RWPE1 (cell line): Measurements from ENCODE around the gene CARD9.

Experiments
- CTCF ChIA-PET: fragments of 350-600 bp; sonication (Branson Sonifier 250); formaldehyde crosslinking; extraction: SDS; loops from one replicate; lab custom pipeline; 2021; lab: Yijun Ruan, JAX
- POLR2A ChIA-PET: fragments of 400-600 bp; formaldehyde crosslinking; extraction: SDS; loops from one replicate; lab custom pipeline; 2020; ENCODE audit warnings: antibody characterized with exemption; ENCODE audit not compliant: low non-redundant PET; lab: Yijun Ruan, JAX
- DNase-seq: peaks from one replicate; pipeline ENCODE4 v3.0.0; 2012; ENCODE audit warnings: low spot score
- H3K27ac ChIP-seq: fragments of 450-650 bp; 2 replicates; pipeline ENCODE4 v1.5.1; 2017
- TF ChIP-seq, protein P1 (sequence below): fragments of 450-650 bp; conservative IDR thresholded peaks from 2 replicates; pipeline ENCODE4 v1.5.1; 2017; ENCODE audit warnings: low read depth, mild to moderate bottlenecking

CARD9 gene

DNA sequence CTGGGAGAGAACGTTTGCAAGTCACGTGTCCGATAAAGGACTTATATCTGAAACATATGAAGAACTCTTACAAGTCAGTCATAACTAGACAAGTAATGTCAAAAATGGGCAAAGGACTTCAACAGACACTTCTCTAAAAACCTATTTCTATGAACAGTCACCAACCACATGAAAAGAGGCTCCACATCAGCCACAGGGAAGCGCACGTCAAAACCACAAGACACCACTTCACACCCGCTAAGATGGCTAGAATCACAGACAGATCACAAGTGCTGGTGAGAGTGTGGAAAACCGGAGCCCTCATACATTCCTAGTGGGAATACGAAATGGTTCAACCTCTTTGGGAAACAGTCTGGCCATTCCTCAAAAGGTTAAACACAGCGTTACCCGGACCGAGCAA, 11.5 kb upstream of the CARD9 start:
- ChIA-PET POLR2A (no interaction called here), CTCF (interaction anchor here (0.6 to 0.9 kb wide), 2 partner anchors 21 to 221 kb away, joined by 3 to 5 read pairs; no protein-coding TSS in a partner anchor)
- H3K27ac ChIP-seq = no peak overlapping the region
- TF ChIP-seq, protein P1, sequence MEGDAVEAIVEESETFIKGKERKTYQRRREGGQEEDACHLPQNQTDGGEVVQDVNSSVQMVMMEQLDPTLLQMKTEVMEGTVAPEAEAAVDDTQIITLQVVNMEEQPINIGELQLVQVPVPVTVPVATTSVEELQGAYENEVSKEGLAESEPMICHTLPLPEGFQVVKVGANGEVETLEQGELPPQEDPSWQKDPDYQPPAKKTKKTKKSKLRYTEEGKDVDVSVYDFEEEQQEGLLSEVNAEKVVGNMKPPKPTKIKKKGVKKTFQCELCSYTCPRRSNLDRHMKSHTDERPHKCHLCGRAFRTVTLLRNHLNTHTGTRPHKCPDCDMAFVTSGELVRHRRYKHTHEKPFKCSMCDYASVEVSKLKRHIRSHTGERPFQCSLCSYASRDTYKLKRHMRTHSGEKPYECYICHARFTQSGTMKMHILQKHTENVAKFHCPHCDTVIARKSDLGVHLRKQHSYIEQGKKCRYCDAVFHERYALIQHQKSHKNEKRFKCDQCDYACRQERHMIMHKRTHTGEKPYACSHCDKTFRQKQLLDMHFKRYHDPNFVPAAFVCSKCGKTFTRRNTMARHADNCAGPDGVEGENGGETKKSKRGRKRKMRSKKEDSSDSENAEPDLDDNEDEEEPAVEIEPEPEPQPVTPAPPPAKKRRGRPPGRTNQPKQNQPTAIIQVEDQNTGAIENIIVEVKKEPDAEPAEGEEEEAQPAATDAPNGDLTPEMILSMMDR = no peak
- DNase-seq = no peak

GRCh38 chr9:136383436-136383835, 10.0 kb upstream of the CARD9 start:
- H3K27ac ChIP-seq = no peak overlapping the region
- TF ChIP-seq, protein P1 = no peak
- POLR2A ChIA-PET = no interaction called here
- no peak for DNase-seq
- CTCF ChIA-PET = interaction anchor here (0.6 to 1.5 kb wide), 2 partner anchors 18 to 1243 kb away, joined by 3 to 4 read pairs; no protein-coding TSS in a partner anchor

- ChIA-PET CTCF (interaction anchor here (0.5 to 1.4 kb wide), 3 partner anchors 21 to 212 kb away, joined by 3 to 4 read pairs (median 3); no protein-coding TSS in a partner anchor), POLR2A (interaction anchor here (0.8 kb wide), 1 partner anchor 12 kb away, joined by 3 read pairs; no protein-coding TSS in a partner anchor)
- no peak for DNase-seq
- TF ChIP-seq, protein P1 = no peak
- H3K27ac ChIP-seq = peak overlapping the region; percentile 21; the same call in 1 of the 2 replicates
These were observed 8.6 kb upstream of the CARD9 start for GRCh38 chr9:136381966-136382513.

GRCh38 chr9:136381311-136381710, 7.8 kb upstream of the CARD9 start:
- no peak for DNase-seq
- H3K27ac ChIP-seq = peak overlapping the region; percentile 21
- CTCF ChIA-PET = interaction anchor here (0.7 to 1.4 kb wide), 4 partner anchors 9 to 211 kb away, joined by 3 to 4 read pairs (median 4); no protein-coding TSS in a partner anchor
- TF ChIP-seq, protein P1 = no peak
- POLR2A ChIA-PET = no interaction called here

DNA sequence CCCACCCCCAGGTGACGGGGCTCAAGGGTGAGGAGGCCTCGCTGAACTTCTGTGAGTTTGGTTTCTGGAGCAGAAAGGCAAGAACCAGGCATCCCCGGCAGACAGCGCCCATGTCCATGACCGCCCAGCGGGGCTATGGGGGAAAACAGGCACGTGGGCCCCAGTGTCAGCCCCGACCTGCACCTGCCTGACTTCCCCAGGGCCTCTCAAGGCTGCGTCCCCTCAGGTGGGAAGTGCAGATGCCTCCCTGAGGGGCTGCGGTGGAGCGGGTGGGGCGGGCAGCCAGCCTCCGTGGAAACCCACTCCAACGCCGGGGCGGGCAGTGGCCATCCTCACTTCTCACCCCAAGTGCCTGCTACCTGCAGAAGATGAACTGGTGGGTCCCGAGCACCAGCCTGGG, 6.9 kb upstream of the CARD9 start:
- ChIA-PET POLR2A (no interaction called here), CTCF (interaction anchor here (0.9 to 1.4 kb wide), 3 partner anchors 8 to 67 kb away, joined by 3 to 4 read pairs (median 4); no protein-coding TSS in a partner anchor)
- DNase-seq = no peak
- TF ChIP-seq, protein P1 = no peak
- peak overlapping the region; percentile 21 for H3K27ac ChIP-seq

DNA sequence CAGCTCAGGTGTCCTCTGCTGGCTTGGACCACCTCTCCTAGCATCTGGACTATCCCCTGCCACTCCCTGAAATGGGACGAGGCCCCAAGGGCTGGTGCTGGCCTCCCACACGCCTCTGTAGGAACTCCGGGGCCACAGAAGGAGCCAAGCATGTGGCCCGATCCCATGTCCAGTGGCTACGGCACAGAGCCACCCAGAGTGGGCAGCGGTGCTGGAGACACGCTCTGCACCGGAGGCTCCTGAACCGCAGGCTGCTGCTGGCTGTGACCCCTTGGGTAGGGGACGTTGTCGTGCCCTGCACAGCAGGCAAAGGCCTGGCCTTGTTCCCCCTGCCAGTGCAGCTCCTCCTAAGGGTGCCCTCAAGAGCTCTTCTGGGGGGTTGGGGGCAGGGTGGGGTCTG, 6.4 kb upstream of the CARD9 start:
- TF ChIP-seq, protein P1 = no peak
- CTCF ChIA-PET = interaction anchor here (0.7 kb wide), 1 partner anchor 63 kb away, joined by 5 read pairs; no protein-coding TSS in a partner anchor
- peak overlapping the region; percentile 2; the same call in 1 of the 2 replicates for H3K27ac ChIP-seq
- DNase-seq = no peak
- POLR2A ChIA-PET = no interaction called here
